HepG2 (cell line): Measurements from ENCODE around the gene MYO1B. TPM values are rescaled to one million over a fixed set of nuclear protein-coding genes. Genes with fewer than 3 reads are reported as not detected.

Source experiments
- BRF2 ChIP-seq: sonication (generic); formaldehyde crosslinking; IDR thresholded peaks from 2 replicates; pipeline ENCODE4 v1.8.1; 2022; ENCODE audit warnings: mild to moderate bottlenecking, missing genetic modification reagents
- CTCF ChIP-seq: sonication (generic); formaldehyde crosslinking; IDR thresholded peaks from 2 replicates; pipeline ENCODE4 v1.5.0; 2020; ENCODE audit warnings: mild to moderate bottlenecking, missing genetic modification reagents, moderate library complexity
- EZH2 ChIP-seq: conservative IDR thresholded peaks from 2 replicates; pipeline ENCODE4 v1.6.1; 2012; ENCODE audit warnings: mild to moderate bottlenecking, low read depth, low read length, moderate library complexity
- HMG20A ChIP-seq: IDR thresholded peaks from 2 replicates; pipeline ENCODE4 v1.6.1; 2016; ENCODE audit warnings: borderline replicate concordance
- NCOA1 ChIP-seq: sonication (generic); formaldehyde crosslinking; IDR thresholded peaks from 2 replicates; pipeline ENCODE4 v1.9.0; 2021; ENCODE audit warnings: missing genetic modification reagents
- NR2F6 ChIP-seq, 2 experiments: IDR thresholded peaks; 2 replicates each; pipeline ENCODE4 v1.6.1; 2016; ENCODE audit warnings: antibody characterized with exemption in 1 of 2, mild to moderate bottlenecking in 1 of 2
- PCBP2 ChIP-seq: fragments of 200-400 bp; formaldehyde crosslinking; optimal IDR thresholded peaks from 2 replicates; pipeline ENCODE3; 2018; ENCODE audit warnings: low read length, low read depth; ENCODE audit not compliant: poor library complexity, severe bottlenecking
- PITX1 ChIP-seq: sonication (generic); formaldehyde crosslinking; IDR thresholded peaks from 2 replicates; pipeline ENCODE4 v1.5.1; 2020; ENCODE audit warnings: mild to moderate bottlenecking, missing genetic modification reagents
- PTBP1 ChIP-seq: fragments of 200-400 bp; formaldehyde crosslinking; IDR thresholded peaks from 2 replicates; pipeline ENCODE4 v1.6.1; 2018; ENCODE audit warnings: low read length, low read depth; ENCODE audit not compliant: poor library complexity, severe bottlenecking
- RBFOX2 ChIP-seq: fragments of 200-400 bp; formaldehyde crosslinking; IDR thresholded peaks from 2 replicates; pipeline ENCODE4 v1.6.1; 2017; ENCODE audit warnings: low read depth, mild to moderate bottlenecking, low read length
- RBM39 ChIP-seq: fragments of 200-400 bp; formaldehyde crosslinking; IDR thresholded peaks from one replicate; pipeline ENCODE4 v1.6.1; 2018; ENCODE audit warnings: antibody characterized with exemption, mild to moderate bottlenecking, low read depth, low read length; ENCODE audit not compliant: poor library complexity, severe bottlenecking
- SKIL ChIP-seq: sonication (generic); formaldehyde crosslinking; IDR thresholded peaks from 2 replicates; pipeline ENCODE4 v1.8.0; 2022; ENCODE audit warnings: missing genetic modification reagents, mild to moderate bottlenecking, moderate library complexity, borderline replicate concordance
- SMARCC2 ChIP-seq: fragments of 450-650 bp; IDR thresholded peaks from 2 replicates; pipeline ENCODE4 v1.6.1; 2017; ENCODE audit warnings: antibody characterized with exemption, mild to moderate bottlenecking
- YY1 ChIP-seq: IDR thresholded peaks from 2 replicates; pipeline ENCODE4 v1.6.1; 2011; ENCODE audit warnings: low read length, low read depth, moderate library complexity, mild to moderate bottlenecking; ENCODE audit not compliant: insufficient read depth, insufficient replicate concordance
- ZGPAT ChIP-seq: IDR thresholded peaks from 2 replicates; pipeline ENCODE4 v1.6.1; 2016; ENCODE audit warnings: mild to moderate bottlenecking
- ZHX1 ChIP-seq: sonication (generic); formaldehyde crosslinking; IDR thresholded peaks from 2 replicates; pipeline ENCODE4 v1.8.1; 2022; ENCODE audit warnings: low read depth, mild to moderate bottlenecking, missing genetic modification reagents
- ZNF225 ChIP-seq: sonication (generic); formaldehyde crosslinking; IDR thresholded peaks from 2 replicates; pipeline ENCODE4 v1.4.0; 2020; ENCODE audit warnings: mild to moderate bottlenecking, missing genetic modification reagents
- ZNF496 ChIP-seq: sonication (generic); formaldehyde crosslinking; IDR thresholded peaks from 2 replicates; pipeline ENCODE4 v1.8.1; 2023; ENCODE audit warnings: mild to moderate bottlenecking, moderate library complexity, missing genetic modification reagents; ENCODE audit not compliant: insufficient replicate concordance
- ZNF782 ChIP-seq: sonication (generic); formaldehyde crosslinking; IDR thresholded peaks from 2 replicates; pipeline ENCODE4 v1.4.0; 2020; ENCODE audit warnings: missing genetic modification reagents, mild to moderate bottlenecking, borderline replicate concordance
- polyA plus RNA-seq, 8 experiments: library from polyadenylated mRNA; depleted of rRNA in 3 of 8; stranded (reverse) in 7 of 8; unstranded in 1 of 8; fragments of >200 nt; fragmentation: Illumina TruSeq in 4 of 8; extraction: Trizol in 4 of 8; gene quantifications; 2 replicates each; pipeline versions ENCODE4 v1.2.1 to v1.2.3, GENCODE V29; 2011 to 2016; ENCODE audit warnings: low read depth in 4 of 8, missing spikeins in 1 of 8, mixed read lengths in 1 of 8; ENCODE audit not compliant: insufficient read depth in 1 of 8
- total RNA-seq, 5 experiments: library from RNA; depleted of rRNA; stranded (reverse); fragments of >200 nt; fragmentation: Illumina TruSeq; extraction: Trizol; gene quantifications; 2 replicates each; pipeline ENCODE4 v1.2.3, GENCODE V29; 2016; ENCODE audit warnings: low read depth in 1 of 5

Gene MYO1B
- total and polyA plus RNA-seq, 2 of the 13 experiments (the other 11 are each of a cell fraction or from before 2014, with no cell fraction given) = 36.9 to 89.8 TPM

GRCh38 chr2:191245869-191246531, 796 bp downstream of the MYO1B start (continued):
- TF ChIP-seq CTCF (CRISPR knock-in tag) (no peak), ZGPAT (CRISPR knock-in tag) (peak; percentile 65; the same call in 1 of the 2 replicates), BRF2 (CRISPR knock-in tag) (no peak), NCOA1 (CRISPR knock-in tag) (0 out of 2 replicates have a peak, but pooled peaks have one; percentile 53), ZNF496 (no peak), ZHX1 (CRISPR knock-in tag) (peak; percentile 72; the same call in 1 of the 2 replicates), RBFOX2 (no peak; the same call in 1 of the 2 replicates), ZNF225 (CRISPR knock-in tag) (peak; percentile 50; the same call in 1 of the 2 replicates), SKIL (peak; percentile 47; the same call in 1 of the 2 replicates), EZH2 (no peak), RBM39 (peak; percentile 65), SMARCC2 (no peak), ZNF782 (CRISPR knock-in tag) (peak; percentile 88), NR2F6 (IDR thresholded peaks at IDR 0.05) (no peak), NR2F6 (CRISPR knock-in tag; IDR thresholded peaks at IDR 0.05) (peak; percentile 60), HMG20A (CRISPR knock-in tag) (peak; percentile 53; the same call in 1 of the 2 replicates), PITX1 (peak; percentile 84; the same call in 1 of the 2 replicates), PCBP2 (peak; percentile 45), PTBP1 (peak; percentile 70), YY1 (peak; percentile 19)
